Testis (tissue), 2 donors: Measurements from ENCODE around the gene LRWD1.

ENCODE experiments used
- POLR2A ChIP-seq: fragments of 450-650 bp; IDR thresholded peaks from one replicate; pipeline ENCODE4 v1.6.1; 2017; ENCODE audit warnings: antibody characterized with exemption, mild to moderate bottlenecking, moderate library complexity
- TF ChIP-seq, protein P1 (sequence below), 3 experiments: fragments of 450-650 bp in 2 of 3; fragments of 200-600 bp in 1 of 3; sonication (generic) in 1 of 3; IDR thresholded peaks; one replicate each; pipeline ENCODE4 v1.5.1; 2016 to 2019; ENCODE audit warnings: antibody characterized with exemption in 3 of 3, mild to moderate bottlenecking in 2 of 3, moderate library complexity in 1 of 3

- TF ChIP-seq, protein P1, sequence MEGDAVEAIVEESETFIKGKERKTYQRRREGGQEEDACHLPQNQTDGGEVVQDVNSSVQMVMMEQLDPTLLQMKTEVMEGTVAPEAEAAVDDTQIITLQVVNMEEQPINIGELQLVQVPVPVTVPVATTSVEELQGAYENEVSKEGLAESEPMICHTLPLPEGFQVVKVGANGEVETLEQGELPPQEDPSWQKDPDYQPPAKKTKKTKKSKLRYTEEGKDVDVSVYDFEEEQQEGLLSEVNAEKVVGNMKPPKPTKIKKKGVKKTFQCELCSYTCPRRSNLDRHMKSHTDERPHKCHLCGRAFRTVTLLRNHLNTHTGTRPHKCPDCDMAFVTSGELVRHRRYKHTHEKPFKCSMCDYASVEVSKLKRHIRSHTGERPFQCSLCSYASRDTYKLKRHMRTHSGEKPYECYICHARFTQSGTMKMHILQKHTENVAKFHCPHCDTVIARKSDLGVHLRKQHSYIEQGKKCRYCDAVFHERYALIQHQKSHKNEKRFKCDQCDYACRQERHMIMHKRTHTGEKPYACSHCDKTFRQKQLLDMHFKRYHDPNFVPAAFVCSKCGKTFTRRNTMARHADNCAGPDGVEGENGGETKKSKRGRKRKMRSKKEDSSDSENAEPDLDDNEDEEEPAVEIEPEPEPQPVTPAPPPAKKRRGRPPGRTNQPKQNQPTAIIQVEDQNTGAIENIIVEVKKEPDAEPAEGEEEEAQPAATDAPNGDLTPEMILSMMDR (IDR thresholded peaks at IDR 0.05), result no peak
- TF ChIP-seq POLR2A, result no peak
Observed at GRCh38 chr7:102455596-102455995, 9.2 kb upstream of the LRWD1 start.
